Left lung (tissue), 10 donors: ENCODE results near the gene HNMT. TPM values are rescaled to one million over a fixed set of nuclear protein-coding genes. Genes with fewer than 3 reads are reported as not detected.
"Not testable (repeated sequence)": the region's sequence is repeated elsewhere in the genome, so short reads cannot be mapped to it uniquely, and the experiment has no call there.

ENCODE experiments used
- ATAC-seq: fragments of 200-7000 bp; cut with Tn5 transposase; one replicate; pipeline ENCODE4 v1.9.1; 2020; ENCODE audit warnings: moderate library complexity
- DNase-seq, 4 donors: peaks; one replicate each; pipeline ENCODE4 v3.0.0-alpha.2; 2013 to 2020
- H3K27ac ChIP-seq, 2 donors: fragments of 200-600 bp; sonication (generic) in 1 of 2; one replicate each; pipeline versions ENCODE4 v1.5.0 to v1.8.0; 2020 to 2021
- H3K27me3 ChIP-seq, 2 donors: fragments of 200-600 bp; sonication (generic) in 1 of 2; one replicate each; pipeline versions ENCODE4 v1.5.0 to v1.8.0; 2020 to 2021
- H3K36me3 ChIP-seq, 2 donors: fragments of 200-600 bp; sonication (generic) in 1 of 2; one replicate each; pipeline versions ENCODE4 v1.5.0 to v1.8.0; 2020 to 2021
- H3K4me1 ChIP-seq, 2 donors: fragments of 200-600 bp; one replicate each; pipeline ENCODE4 v1.8.0; 2021
- H3K4me3 ChIP-seq, 2 donors: fragments of 200-600 bp; sonication (generic) in 1 of 2; one replicate each; pipeline versions ENCODE4 v1.5.0 to v1.8.0; 2020 to 2021; ENCODE audit warnings: mild to moderate bottlenecking in 1 of 2
- H3K9me3 ChIP-seq, 2 donors: fragments of 200-600 bp; sonication (generic) in 1 of 2; one replicate each; pipeline versions ENCODE4 v1.5.0 to v1.8.0; 2020 to 2021
- CTCF ChIP-seq, 2 donors: fragments of 200-600 bp; sonication (generic) in 1 of 2; IDR thresholded peaks; one replicate each; pipeline versions ENCODE4 v1.5.0 to v1.8.0; 2021; ENCODE audit warnings: antibody characterized with exemption in 2 of 2
- intact Hi-C, 2 donors: fragments of 100-400 bp; cut with DNase I; formaldehyde crosslinking; loops; one replicate each; pipeline versions ENCODE4 v1.11.2 to v1.14.2; 2022
- polyA plus RNA-seq, 6 donors: library from polyadenylated mRNA; unstranded; fragments of 120-200 nt; gene quantifications; one replicate each; pipeline ENCODE4 v1.2.1, GENCODE V29; 2013; ENCODE audit not compliant: insufficient read length in 6 of 6
- total RNA-seq, 2 donors: library from RNA; stranded (reverse); fragmentation: NEBNext Ultra II Directional; extraction: Animal tissue kit (Norgen Biotek cat#: 25700); gene quantifications; one replicate each; pipeline ENCODE4 v1.2.1, GENCODE V29; 2021
- donor health status: DM: no; HTN: yes; CAD: no.
- donor health status: DM: no; HTN: no; CAD: no.

HNMT gene
- total and polyA plus RNA-seq, 8 donors, result 53.0 to 98.9 (median 82.8) TPM

DNA sequence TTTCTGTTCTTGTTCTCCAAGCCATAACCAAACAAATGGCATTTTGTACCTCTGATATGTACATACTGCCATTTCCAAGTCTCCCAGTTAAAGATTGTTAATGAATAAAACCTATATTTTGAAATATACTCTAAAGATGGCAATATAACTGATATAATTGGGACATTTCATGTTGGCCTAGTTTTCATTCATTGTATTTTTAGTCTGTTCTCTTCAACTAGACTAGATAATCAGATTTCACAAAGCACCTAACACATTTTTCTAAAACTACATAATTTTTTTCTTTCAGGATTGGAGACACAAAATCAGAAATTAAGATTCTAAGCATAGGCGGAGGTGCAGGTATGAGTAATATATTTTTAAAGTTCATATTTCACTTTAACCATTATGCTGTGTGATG is 5.6 kb downstream of the HNMT start:
- Histone ChIP-seq H3K36me3 (peaks cover 0 to 6% of the 10 kb centered on the region in 2 donors), H3K4me3 (no peak overlapping the region), H3K27ac (peak overlapping the region; percentile 47 to 87), H3K4me1 (peaks cover 0 to 31% of the 10 kb centered on the region in 2 donors), H3K9me3 (no peaks in the 10 kb centered on the region), H3K27me3 (no peaks in the 10 kb centered on the region)
- intact Hi-C loops, result no loop called here
- ATAC-seq (no peak), DNase-seq (no peak)
- TF ChIP-seq CTCF (IDR thresholded peaks at IDR 0.05), result no peak

- ATAC-seq, DNase-seq, H3K9me3 ChIP-seq, H3K4me3 ChIP-seq, H3K36me3 ChIP-seq, H3K27ac ChIP-seq, intact Hi-C loops, H3K27me3 ChIP-seq: not testable (repeated sequence)
- peaks cover 0 to 31% of the 10 kb centered on the region in 2 donors for H3K4me1 ChIP-seq
These were observed 7.0 kb downstream of the HNMT start for GRCh38 chr2:137971259-137971658.

GRCh38 chr2:137973280-137973679 is 9.0 kb downstream of the HNMT start:
- intact Hi-C loops, result no loop called here
- peaks cover 0 to 17% of the 10 kb centered on the region in 2 donors for H3K4me1 ChIP-seq
- H3K27me3 ChIP-seq, result no peaks in the 10 kb centered on the region

DNA sequence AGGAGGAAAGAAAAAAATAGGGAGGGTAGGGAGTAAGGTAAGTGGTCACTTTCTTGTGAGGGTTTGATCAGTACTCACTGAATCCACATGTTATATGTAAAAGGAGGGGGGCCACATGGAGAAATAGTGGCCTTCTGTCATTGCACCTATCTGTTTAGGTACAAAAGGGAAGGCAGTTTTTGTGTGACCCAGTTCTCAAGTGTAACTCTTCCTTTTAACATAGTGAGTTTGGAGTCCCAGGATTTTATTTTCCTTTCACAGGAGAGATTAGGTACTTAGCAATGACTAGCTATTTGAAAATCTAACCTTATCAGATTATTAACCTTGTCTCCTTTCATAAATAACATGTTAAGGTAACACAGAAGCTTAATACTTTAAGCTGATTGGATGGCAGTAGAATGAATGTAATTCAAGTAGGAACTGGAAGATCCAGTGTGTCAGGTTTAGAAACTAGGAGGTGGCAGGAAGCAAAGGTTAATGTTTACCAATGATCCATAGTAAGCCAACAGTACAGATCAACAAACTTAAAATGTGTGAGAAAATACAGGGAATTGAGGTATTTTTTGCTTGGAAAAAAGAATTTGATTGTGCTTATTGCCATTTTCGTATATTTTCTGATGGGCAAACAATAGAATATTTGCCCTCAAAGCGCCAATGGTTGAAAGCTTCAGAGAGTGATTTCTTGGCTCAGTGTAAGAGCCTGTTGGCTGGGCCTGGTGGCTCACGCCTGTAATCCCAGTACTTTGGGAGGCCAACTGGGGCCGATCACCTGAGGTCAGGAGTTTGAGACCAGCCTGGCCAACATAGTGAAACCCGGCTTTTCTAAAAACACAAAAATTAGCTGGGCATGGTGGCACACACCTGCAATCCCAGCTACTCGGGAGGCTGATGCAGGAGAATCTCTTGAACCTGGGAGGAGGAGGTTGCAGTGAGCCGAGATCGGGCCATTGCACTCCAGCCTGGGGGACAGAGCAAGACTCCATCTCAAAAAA is 11.3 kb downstream of the HNMT start:
- DNase-seq, result peak in 2 of 4 donors; percentile 34 to 75
- no peaks in the 10 kb centered on the region for H3K9me3 ChIP-seq
- peak overlapping the region; percentile 16 to 57 for H3K27ac ChIP-seq
- peaks cover 0 to 6% of the 10 kb centered on the region in 2 donors for H3K4me1 ChIP-seq
- H3K36me3 ChIP-seq, result peaks cover 0 to 6% of the 10 kb centered on the region in 2 donors
- intact Hi-C loops, result no loop called here
- H3K4me3 ChIP-seq, result no peak overlapping the region
- TF ChIP-seq CTCF (IDR thresholded peaks at IDR 0.05), result no peak
- ATAC-seq, result peak; percentile 90
- H3K27me3 ChIP-seq, result no peaks in the 10 kb centered on the region

More at GRCh38 chr2:137973280-137973679, 9.0 kb downstream of the HNMT start:
- Histone ChIP-seq H3K36me3 (peaks cover 0 to 6% of the 10 kb centered on the region in 2 donors), H3K4me3 (no peak overlapping the region), H3K9me3 (no peaks in the 10 kb centered on the region), H3K27ac (no peak overlapping the region)
- ATAC-seq, result no peak
- TF ChIP-seq CTCF (IDR thresholded peaks at IDR 0.05), result no peak
- no peak for DNase-seq

- DNase-seq, result no peak
- H3K9me3 ChIP-seq, result no peaks in the 10 kb centered on the region
- peaks cover 0 to 5% of the 10 kb centered on the region in 2 donors for H3K36me3 ChIP-seq
- no peak overlapping the region for H3K4me3 ChIP-seq
- intact Hi-C loops, result no loop called here
- H3K27me3 ChIP-seq, result no peaks in the 10 kb centered on the region
- ATAC-seq, result peak; percentile 53
- TF ChIP-seq CTCF (IDR thresholded peaks at IDR 0.05), result no peak
- peaks cover 0 to 11% of the 10 kb centered on the region in 2 donors for H3K4me1 ChIP-seq
- peak overlapping the region; percentile 16 to 57 for H3K27ac ChIP-seq
These were observed 12.0 kb downstream of the HNMT start for GRCh38 chr2:137976274-137976673.
